H1 (cell line): ENCODE results near the gene DEDD2. TPM values are rescaled to one million over a fixed set of nuclear protein-coding genes. Genes with fewer than 3 reads are reported as not detected.

Source experiments
- EZH2 ChIP-seq: fragments of 200-600 bp; sonication (generic); IDR thresholded peaks from 2 replicates; pipeline ENCODE4 v1.7.1; 2012; ENCODE audit warnings: low read depth, mild to moderate bottlenecking, moderate library complexity, low read length, inconsistent platforms; ENCODE audit not compliant: severe bottlenecking
- GTF2F1 ChIP-seq: IDR thresholded peaks from 2 replicates; pipeline ENCODE4 v1.6.1; 2012; ENCODE audit warnings: low read depth, low read length, improper control_type of control experiment, borderline replicate concordance
- KDM1A ChIP-seq: fragments of 200-600, 300-600 bp; sonication (generic); IDR thresholded peaks from 2 replicates; pipeline ENCODE4 v1.7.1; 2016; ENCODE audit warnings: mild to moderate bottlenecking, low read length, borderline replicate concordance
- NANOG ChIP-seq: IDR thresholded peaks from 2 replicates; pipeline ENCODE4 v1.6.1; 2011; ENCODE audit warnings: low read length, low read depth, mild to moderate bottlenecking, inconsistent platforms; ENCODE audit not compliant: insufficient read depth, poor library complexity, severe bottlenecking
- SIRT6 ChIP-seq: IDR thresholded peaks from one replicate; pipeline ENCODE4 v1.7.1; 2012; ENCODE audit warnings: low read length, inconsistent platforms
- SIX5 ChIP-seq: IDR thresholded peaks from 2 replicates; pipeline ENCODE4 v1.6.1; 2011; ENCODE audit warnings: mild to moderate bottlenecking, low read depth, low read length
- polyA plus RNA-seq, 7 experiments: library from polyadenylated mRNA; depleted of rRNA in 3 of 7; stranded (reverse) in 5 of 7; unstranded in 2 of 7; fragments of >200 nt in 5 of 7; fragments of 200-250 nt in 2 of 7; gene quantifications; 1 replicate in 5 of 7; 2 replicates in 1 of 7; 4 replicates in 1 of 7; pipeline versions ENCODE4 v1.2.1 to v1.2.3, GENCODE V29; 2011 to 2013; ENCODE audit warnings: missing spikeins in 2 of 7, mixed read lengths in 2 of 7
- total RNA-seq: library from RNA; stranded (reverse); fragmentation: NEBNext Ultra II Directional; extraction: Animal tissue kit (Norgen Biotek cat#: 25700); gene quantifications from 2 replicates; pipeline ENCODE4 v1.2.1, GENCODE V29; 2021
- TF ChIP-seq, protein P1 (sequence below), 3 experiments: IDR thresholded peaks; 1 replicate in 2 of 3; 2 replicates in 1 of 3; pipeline versions ENCODE4 v1.5.1 to v1.6.1; 2011; ENCODE audit warnings: low read length in 3 of 3, mild to moderate bottlenecking in 3 of 3, inconsistent platforms in 2 of 3, low read depth in 1 of 3, moderate library complexity in 1 of 3; ENCODE audit not compliant: insufficient read depth in 1 of 3; ENCODE audit errors: control extremely low read depth in 1 of 3

DEDD2 gene
- total and polyA plus RNA-seq, 2 of the 8 experiments (the other 6 are each of a cell fraction or from before 2014, with no cell fraction given): 37.8 to 65.0 TPM

DNA sequence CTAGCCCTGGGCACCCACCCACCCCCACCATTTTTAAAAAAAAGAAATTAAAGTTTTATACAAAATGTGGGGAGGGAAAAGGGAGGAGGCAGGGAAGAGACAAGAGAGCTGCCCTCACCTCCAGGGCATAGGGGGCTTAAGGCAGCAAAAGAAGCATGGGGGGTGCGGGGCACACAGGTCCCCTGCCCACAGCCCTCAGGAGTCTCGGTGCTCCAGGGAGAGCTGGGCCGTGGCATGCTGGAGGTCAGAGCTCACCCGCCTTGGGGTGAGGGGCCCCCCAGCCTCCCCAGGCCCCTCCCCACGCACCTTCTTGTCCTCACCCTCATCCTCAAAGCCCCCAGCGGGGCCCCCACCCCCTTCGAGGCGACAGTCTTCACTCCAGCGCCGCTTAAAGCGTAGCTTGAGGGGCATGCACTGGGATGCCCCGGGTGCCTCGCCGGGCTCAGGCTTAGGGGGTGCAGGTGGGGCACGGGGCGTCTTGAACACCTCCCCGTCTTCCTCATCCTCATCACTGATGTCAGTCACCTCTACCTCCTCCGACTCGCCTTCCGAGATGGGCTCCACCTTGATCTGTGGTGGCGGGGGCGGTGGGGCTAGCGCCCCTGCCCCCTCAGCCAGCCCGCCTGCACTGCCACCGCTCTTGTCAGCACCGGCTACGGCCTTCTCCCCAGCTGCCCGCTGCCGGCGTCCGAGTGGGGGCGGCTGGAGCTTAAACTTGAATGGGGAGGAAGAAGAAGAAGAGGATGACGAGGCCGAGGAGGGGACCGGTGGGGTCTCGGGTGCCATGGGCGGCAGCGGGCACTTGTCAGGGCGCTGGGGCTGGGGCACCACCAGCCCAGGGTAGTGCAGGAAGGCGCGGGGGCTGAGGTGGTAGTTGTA is 31.0 kb upstream of the DEDD2 start (continued):
- TF ChIP-seq EZH2 (no peak), SIX5 (no peak), SIRT6 (no peak), GTF2F1 (no peak), KDM1A (no peak), NANOG (no peak)
- TF ChIP-seq, protein P1, sequence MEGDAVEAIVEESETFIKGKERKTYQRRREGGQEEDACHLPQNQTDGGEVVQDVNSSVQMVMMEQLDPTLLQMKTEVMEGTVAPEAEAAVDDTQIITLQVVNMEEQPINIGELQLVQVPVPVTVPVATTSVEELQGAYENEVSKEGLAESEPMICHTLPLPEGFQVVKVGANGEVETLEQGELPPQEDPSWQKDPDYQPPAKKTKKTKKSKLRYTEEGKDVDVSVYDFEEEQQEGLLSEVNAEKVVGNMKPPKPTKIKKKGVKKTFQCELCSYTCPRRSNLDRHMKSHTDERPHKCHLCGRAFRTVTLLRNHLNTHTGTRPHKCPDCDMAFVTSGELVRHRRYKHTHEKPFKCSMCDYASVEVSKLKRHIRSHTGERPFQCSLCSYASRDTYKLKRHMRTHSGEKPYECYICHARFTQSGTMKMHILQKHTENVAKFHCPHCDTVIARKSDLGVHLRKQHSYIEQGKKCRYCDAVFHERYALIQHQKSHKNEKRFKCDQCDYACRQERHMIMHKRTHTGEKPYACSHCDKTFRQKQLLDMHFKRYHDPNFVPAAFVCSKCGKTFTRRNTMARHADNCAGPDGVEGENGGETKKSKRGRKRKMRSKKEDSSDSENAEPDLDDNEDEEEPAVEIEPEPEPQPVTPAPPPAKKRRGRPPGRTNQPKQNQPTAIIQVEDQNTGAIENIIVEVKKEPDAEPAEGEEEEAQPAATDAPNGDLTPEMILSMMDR (IDR thresholded peaks at IDR 0.05; ENCODE audit: control extremely low read depth in 1 of 3, insufficient read depth in 1 of 3, low read depth in 1 of 3, low read length in 3 of 3): no peak
